ENCODE results near the gene ARHGEF3.

The ARHGEF3 gene

GRCh38 chr3:56681984-56682461, 119.7 kb downstream of the ARHGEF3 start:
- DNase-seq (ENCODE audit: low read depth in 2 of 2): no peak

- DNase-seq (ENCODE audit: low read depth in 2 of 2): no peak
Measured at GRCh38 chr3:56680054-56680580, 121.6 kb downstream of the ARHGEF3 start.

Data from stimulated activated CD4-positive, alpha-beta T cell treated with anti-CD3 and anti-CD28 coated beads, Interleukin-15, amount 100 ng/mL, for 48 hours (primary cell).